ELR (cell line): ENCODE results near the gene CUTC.
"Not testable (repeated sequence)": the region's sequence is repeated elsewhere in the genome, so short reads cannot be mapped to it uniquely, and the experiment has no call there.

Experiments
- DNase-seq: peaks from one replicate; pipeline ENCODE4 v3.0.0-alpha.2; 2015; ENCODE audit warnings: low read depth

The CUTC gene

GRCh38 chr10:99732033-99732842 is at the start of gene CUTC, which contains the start of gene COX15:
CUTC (plus strand) TSS chr10:99732234; CDS start chr10:99732349, 115 bp downstream.
COX15 (minus strand) TSS chr10:99732127; CDS start chr10:99732049, 78 bp downstream.
- peak; percentile 98 for DNase-seq

DNA sequence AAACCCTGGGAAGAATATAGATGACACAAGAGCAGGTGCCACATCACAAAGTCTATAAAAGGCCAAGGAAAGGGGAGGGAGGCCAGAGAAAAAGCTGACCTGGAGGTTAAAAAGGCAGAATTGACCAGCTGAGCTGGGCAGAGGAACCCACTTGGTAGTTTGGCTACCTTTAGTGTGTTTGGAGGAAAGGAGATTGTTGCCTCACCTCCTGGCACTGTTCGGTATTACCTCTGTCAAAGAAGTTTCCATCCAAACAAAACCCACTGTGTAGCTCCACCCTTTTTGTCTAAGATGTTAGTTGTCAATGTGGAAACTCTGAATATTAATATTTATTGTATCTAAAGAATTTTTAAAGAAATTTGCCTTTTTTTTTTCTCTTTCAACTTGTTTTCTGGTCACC is 49.3 kb upstream of the CUTC start:
- peak; percentile 27 for DNase-seq

- no peak for DNase-seq
Measured at GRCh38 chr10:99685597-99685967, 46.5 kb upstream of the CUTC start.

DNA sequence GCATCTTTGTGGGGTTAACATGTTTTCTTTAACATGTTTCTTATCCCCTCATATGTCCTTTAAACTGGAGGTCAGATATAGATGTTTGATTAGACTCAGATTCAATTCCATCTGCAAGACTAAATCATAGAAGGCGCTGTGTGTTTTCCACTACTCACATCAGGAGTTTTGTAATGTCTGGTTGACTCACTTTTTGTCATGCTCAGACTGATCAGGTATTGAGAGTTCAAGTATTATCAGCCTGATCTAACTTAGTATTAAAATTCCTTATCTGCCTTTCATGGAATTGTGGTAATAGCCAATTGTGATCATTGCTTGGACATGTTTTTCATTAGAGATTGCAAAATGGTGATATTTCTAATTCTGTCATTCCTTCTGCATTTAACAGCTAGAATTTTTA is 42.6 kb upstream of the CUTC start:
- DNase-seq: peak; percentile 67

GRCh38 chr10:99693933-99694583 is 38.0 kb upstream of the CUTC start:
- peak; percentile 90 for DNase-seq

- DNase-seq: peak; percentile 52
Measured at GRCh38 chr10:99695761-99696160, 36.3 kb upstream of the CUTC start.

- DNase-seq: peak; percentile 20
Measured at GRCh38 chr10:99698504-99699080, 33.4 kb upstream of the CUTC start.

- DNase-seq: no peak
Measured at GRCh38 chr10:99700649-99701048, 31.4 kb upstream of the CUTC start.

GRCh38 chr10:99708428-99709012 is 23.5 kb upstream of the CUTC start:
- no peak for DNase-seq

DNA sequence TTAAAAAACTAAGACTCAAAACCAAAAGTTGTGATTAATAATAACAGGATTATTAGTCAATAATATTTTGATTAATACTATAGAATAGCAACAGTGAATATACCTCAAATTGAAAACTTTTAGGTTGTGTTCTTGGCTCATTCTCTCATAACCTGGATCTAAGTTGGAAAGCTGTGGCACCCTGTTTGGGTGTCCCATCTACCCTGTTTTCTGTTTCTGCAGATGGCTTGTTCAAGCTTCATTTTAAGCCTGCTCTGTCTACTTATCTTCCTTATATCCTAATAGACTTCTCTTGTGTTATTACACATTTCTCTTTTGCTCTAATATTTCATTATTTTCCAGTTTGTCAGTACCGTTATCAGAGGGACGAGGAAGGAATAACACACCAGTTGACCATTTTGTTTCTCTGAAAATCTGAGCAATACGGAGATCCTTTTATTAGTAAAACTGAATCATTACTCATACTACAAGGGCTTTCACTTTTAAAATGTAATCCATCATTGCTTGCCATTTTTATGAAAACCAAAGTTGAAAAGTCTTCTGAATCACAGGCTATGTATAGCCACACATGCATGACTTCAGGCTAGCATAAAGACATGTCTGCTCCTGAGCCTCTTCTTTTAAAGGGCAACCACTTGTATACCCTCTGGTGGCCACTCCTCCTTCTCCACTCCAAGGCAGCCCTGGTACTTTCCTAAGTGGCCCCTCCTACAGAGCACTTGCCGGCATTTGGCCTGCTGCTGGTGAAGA is 22.4 kb upstream of the CUTC start:
- DNase-seq: peak; percentile 44

DNA sequence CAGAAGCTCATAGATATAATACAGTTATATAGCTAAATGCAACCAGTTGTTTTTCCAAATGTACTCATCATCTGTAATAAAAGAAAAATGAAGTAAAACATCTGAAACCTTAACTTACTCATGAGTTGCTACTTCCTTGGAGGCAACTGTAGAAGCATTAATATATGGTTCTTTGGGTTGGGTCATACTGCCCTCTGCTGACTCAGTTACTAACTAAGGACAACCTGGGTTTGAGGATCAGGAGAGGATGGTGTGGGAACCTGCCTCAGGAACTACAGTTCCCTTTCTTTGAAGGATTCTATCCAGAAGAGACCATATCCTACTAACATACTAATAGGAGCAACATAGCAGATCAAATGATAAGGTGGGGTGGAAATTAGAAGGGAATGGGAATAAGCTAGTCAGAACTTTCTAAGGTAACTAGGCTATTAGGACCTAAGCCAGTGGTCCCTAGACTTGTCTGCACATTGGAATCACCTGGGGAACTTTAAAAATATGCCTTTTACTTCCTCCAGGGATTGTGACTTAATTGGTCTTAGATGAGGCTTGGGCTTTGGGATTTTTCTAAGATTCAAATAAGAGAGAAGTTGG is 20.8 kb upstream of the CUTC start:
- DNase-seq: peak; percentile 81

DNA sequence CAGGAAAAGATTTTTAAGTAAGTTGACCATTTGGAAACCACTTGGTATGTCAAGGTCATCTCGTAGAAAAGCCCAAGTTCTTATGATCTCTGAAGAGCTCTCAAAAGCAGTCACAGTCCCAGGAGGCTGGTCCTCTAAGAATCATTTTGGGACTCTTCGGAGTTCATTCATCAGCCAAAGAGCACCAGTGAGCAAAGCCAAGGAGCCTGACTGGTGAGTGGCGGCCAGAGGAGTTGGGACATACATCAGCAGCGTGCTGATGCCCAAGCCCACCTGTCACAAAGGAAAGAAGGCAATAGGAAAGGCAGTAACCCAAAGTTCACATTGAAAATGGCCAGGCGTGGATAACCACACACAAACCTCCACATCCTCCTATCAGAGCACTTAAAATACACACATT is 17.6 kb upstream of the CUTC start:
- DNase-seq: no peak

GRCh38 chr10:99720387-99720786 is 11.6 kb upstream of the CUTC start:
- DNase-seq: no peak

DNA sequence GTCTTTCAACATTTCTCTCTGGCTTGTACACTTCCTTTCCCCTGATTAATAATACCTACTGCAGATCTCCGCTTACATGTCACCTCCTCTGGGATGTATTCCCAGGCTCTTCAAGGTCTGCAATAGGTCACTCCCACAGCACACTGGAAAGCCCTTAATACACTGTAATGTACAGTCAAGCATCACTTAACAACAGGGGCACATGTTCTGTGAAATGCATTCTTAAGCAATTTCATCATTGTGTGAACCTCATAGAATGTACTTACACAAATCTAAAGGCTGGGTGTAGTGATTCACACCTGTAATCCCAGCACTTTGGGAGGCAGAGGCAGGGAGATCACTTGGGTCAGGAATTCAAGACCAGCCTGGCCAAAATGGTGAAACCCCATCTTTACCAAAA is 2.0 kb upstream of the CUTC start:
- DNase-seq: peak; percentile 46

GRCh38 chr10:99731306-99732032 is 565 bp upstream of the CUTC start:
- DNase-seq: peak; percentile 21

- peak; percentile 25 for DNase-seq
Measured at GRCh38 chr10:99733366-99733765, 1.3 kb downstream of the CUTC start.

DNA sequence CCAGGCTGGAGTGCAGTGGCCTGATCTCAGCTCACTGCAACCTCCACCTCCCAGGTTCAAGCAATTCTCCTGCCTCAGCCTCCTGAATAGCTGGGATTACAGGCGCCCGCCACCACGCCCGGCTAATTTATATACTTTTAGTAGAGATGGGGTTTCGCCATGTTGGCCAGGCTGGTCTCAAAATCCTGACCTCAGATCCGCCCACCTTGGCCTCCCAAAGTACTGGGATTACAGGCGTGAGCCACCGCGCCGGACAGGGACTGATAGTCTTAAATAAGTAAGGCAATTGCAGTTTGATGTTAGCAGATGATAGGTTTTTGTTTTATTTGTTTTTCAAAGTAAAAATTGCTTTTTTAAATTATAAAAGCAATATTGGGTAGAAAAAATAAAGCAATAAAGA is 2.1 kb downstream of the CUTC start:
- not testable (repeated sequence) for DNase-seq

DNA sequence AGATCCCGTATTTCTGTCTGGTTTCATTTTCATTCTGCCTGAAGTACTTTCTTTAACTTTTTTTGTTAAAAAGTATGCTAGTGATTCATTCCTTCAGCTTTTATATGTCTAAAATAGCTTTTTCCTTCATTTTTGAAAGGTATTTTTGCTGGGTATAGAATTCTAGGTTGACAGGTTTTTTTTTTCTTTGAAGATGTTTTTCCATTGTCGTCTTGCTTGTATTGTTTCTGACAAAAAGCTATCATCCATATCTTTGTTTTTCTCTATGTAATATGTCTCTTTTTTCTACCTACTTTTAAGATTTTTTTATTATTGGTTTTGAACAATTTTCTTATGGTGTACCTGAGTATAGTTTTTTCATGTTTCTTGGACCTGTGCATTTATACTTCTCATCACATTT is 8.2 kb downstream of the CUTC start:
- DNase-seq: no peak

DNA sequence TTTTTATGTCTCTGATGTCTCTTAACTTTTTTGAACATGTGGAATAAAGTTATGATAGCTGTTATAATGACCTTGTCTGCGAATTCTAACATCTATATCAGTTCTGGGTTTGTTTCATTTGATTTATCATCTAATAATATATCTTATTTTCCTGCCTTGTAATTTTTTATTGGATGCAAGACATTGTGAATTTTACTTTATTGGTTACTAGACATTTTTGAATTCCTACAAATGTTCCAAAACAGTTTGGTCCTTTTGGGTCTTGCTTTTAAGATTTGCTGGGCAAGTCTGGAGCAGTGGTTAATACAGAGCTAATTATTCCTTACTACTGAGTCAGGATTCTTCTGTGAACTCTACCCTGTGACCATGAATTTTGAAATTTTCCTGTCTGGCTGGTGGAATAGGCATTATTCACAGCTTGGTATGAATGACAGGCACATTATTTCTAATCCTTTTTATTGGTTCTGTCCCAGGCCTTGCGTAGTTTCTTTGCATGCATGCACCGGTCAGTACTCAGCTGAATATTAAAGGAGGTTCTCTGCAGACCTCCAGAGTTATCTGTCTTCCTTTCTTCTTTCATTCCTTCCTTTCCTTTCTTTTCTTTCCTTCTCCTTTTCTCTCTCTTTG is 9.0 kb downstream of the CUTC start:
- no peak for DNase-seq

DNA sequence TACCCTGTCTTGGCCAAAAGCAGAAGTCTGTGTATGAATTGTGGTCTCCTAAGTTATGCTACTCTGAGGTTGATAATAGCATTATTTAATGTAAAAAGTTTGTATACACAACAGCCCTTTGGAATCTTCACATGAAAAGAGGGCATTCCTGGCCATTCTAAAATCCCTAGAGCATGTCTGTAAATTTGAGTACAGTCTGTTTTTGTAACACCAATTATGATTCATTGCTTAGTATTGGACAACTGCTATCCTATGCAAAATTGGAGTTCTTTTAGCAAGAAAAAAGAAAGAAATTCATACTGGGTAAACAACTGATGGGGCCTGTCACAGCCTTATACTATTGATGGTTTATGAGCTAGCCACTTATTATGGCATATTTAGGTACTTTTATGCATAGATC is 10.2 kb downstream of the CUTC start:
- peak; percentile 38 for DNase-seq
